ENCODE measurements around the gene ASNS. TPM values are rescaled to one million over a fixed set of nuclear protein-coding genes. Genes with fewer than 3 reads are reported as not detected.
A peak's percentile ranks its signal among the peaks of the same experiment; 100 is the strongest.
"Not testable (repeated sequence)": the region's sequence is repeated elsewhere in the genome, so short reads cannot be mapped to it uniquely, and the experiment has no call there.

The ASNS gene
- polyA plus RNA-seq (2013, experiment 1 of 2; ENCODE audit: insufficient read length): 447 TPM
- 455 TPM for polyA plus RNA-seq (2013, experiment 2 of 2; ENCODE audit: insufficient read length)

- DNase-seq: peak; percentile 96
Measured at GRCh38 chr7:97872025-97872669, at the start of gene ASNS. Gene ASNS, minus strand, starts transcription at chr7:97872408. Its CDS starts 3,252 bp downstream, at chr7:97869156.

GRCh38 chr7:97921254-97921653 lies 49.0 kb upstream of the ASNS start:
- not testable (repeated sequence) for DNase-seq

- not testable (repeated sequence) for DNase-seq
Measured at GRCh38 chr7:97915267-97915666, 43.1 kb upstream of the ASNS start.

GRCh38 chr7:97912294-97912693 lies 40.1 kb upstream of the ASNS start:
- not testable (repeated sequence) for DNase-seq

- DNase-seq: not testable (repeated sequence)
Measured at GRCh38 chr7:97896893-97897292, 24.7 kb upstream of the ASNS start.

GRCh38 chr7:97891721-97892120 lies 19.5 kb upstream of the ASNS start:
- DNase-seq: not testable (repeated sequence)

GRCh38 chr7:97879527-97879926 lies 7.3 kb upstream of the ASNS start:
- DNase-seq: not testable (repeated sequence)

GRCh38 chr7:97874894-97875293 lies 2.7 kb upstream of the ASNS start:
- DNase-seq: not testable (repeated sequence)

GRCh38 chr7:97873606-97874005 lies 1.4 kb upstream of the ASNS start:
- no peak for DNase-seq

- DNase-seq: no peak
Measured at GRCh38 chr7:97871659-97872024, 566 bp downstream of the ASNS start.

GRCh38 chr7:97868788-97869187 lies 3.4 kb downstream of the ASNS start:
- peak; percentile 31 for DNase-seq

GRCh38 chr7:97868314-97868713 lies 3.9 kb downstream of the ASNS start:
- DNase-seq: no peak

GRCh38 chr7:97865104-97865503 lies 7.1 kb downstream of the ASNS start:
- no peak for DNase-seq

GRCh38 chr7:97859606-97860204 lies 12.5 kb downstream of the ASNS start:
- DNase-seq: no peak

GRCh38 chr7:97858221-97858620 lies 14.0 kb downstream of the ASNS start:
- no peak for DNase-seq

- no peak for DNase-seq
Measured at GRCh38 chr7:97857544-97857943, 14.7 kb downstream of the ASNS start.

- DNase-seq: no peak
Measured at GRCh38 chr7:97851683-97852082, 20.5 kb downstream of the ASNS start.

GRCh38 chr7:97850262-97851031 lies 21.8 kb downstream of the ASNS start:
- DNase-seq: not testable (repeated sequence)

GRCh38 chr7:97847791-97848190 lies 24.4 kb downstream of the ASNS start:
- DNase-seq: no peak

- DNase-seq: no peak
Measured at GRCh38 chr7:97846945-97847344, 25.3 kb downstream of the ASNS start.

- peak; percentile 22 for DNase-seq
Measured at GRCh38 chr7:97845622-97846203, 26.5 kb downstream of the ASNS start.

- DNase-seq: no peak
Measured at GRCh38 chr7:97844036-97844435, 28.2 kb downstream of the ASNS start.

GRCh38 chr7:97842772-97843345 lies 29.3 kb downstream of the ASNS start:
- no peak for DNase-seq

All from fibroblast of skin of scalp (primary cell).